ENCODE data around the gene MISP.
A peak's percentile ranks its signal among the peaks of the same experiment; 100 is the strongest.

MISP gene

GRCh38 chr19:752652-753517, 2.0 kb downstream of the MISP start:
- no peak overlapping the region for H3K4me3 Mint-ChIP-seq
- H3K4me1 Mint-ChIP-seq: no peaks in the 10 kb centered on the region
- no peaks in the 10 kb centered on the region for H3K27me3 Mint-ChIP-seq
- no peaks in the 10 kb centered on the region for H3K36me3 Mint-ChIP-seq
- H3K27ac Mint-ChIP-seq: no peak overlapping the region
- H3K9me3 Mint-ChIP-seq: no peaks in the 10 kb centered on the region

- Mint-ChIP-seq H3K27me3 (no peaks in the 10 kb centered on the region), H3K4me3 (no peak overlapping the region), H3K36me3 (no peaks in the 10 kb centered on the region), H3K27ac (no peak overlapping the region), H3K4me1 (no peaks in the 10 kb centered on the region), H3K9me3 (no peaks in the 10 kb centered on the region)
Measured at GRCh38 chr19:754530-754929, 3.6 kb downstream of the MISP start.

- H3K27ac Mint-ChIP-seq: no peak overlapping the region
- no peaks in the 10 kb centered on the region for H3K4me1 Mint-ChIP-seq
- no peaks in the 10 kb centered on the region for H3K36me3 Mint-ChIP-seq
- H3K27me3 Mint-ChIP-seq: no peaks in the 10 kb centered on the region
- no peaks in the 10 kb centered on the region for H3K9me3 Mint-ChIP-seq
- no peak overlapping the region for H3K4me3 Mint-ChIP-seq
Measured at GRCh38 chr19:755063-755462, 4.2 kb downstream of the MISP start.

GRCh38 chr19:756236-756635, 5.3 kb downstream of the MISP start:
- Mint-ChIP-seq H3K27me3 (no peaks in the 10 kb centered on the region), H3K9me3 (no peaks in the 10 kb centered on the region), H3K4me3 (no peak overlapping the region), H3K27ac (no peak overlapping the region), H3K36me3 (no peaks in the 10 kb centered on the region), H3K4me1 (no peaks in the 10 kb centered on the region)

- Mint-ChIP-seq H3K27ac (no peak overlapping the region), H3K36me3 (no peaks in the 10 kb centered on the region), H3K9me3 (no peaks in the 10 kb centered on the region), H3K27me3 (no peaks in the 10 kb centered on the region), H3K4me3 (no peak overlapping the region), H3K4me1 (no peaks in the 10 kb centered on the region)
Measured at GRCh38 chr19:756821-757688, 6.1 kb downstream of the MISP start.

GRCh38 chr19:757811-758668, 7.1 kb downstream of the MISP start:
- H3K27me3 Mint-ChIP-seq: no peaks in the 10 kb centered on the region
- H3K4me3 Mint-ChIP-seq: no peak overlapping the region
- no peaks in the 10 kb centered on the region for H3K4me1 Mint-ChIP-seq
- no peaks in the 10 kb centered on the region for H3K9me3 Mint-ChIP-seq
- H3K27ac Mint-ChIP-seq: no peak overlapping the region
- no peaks in the 10 kb centered on the region for H3K36me3 Mint-ChIP-seq

- Mint-ChIP-seq H3K4me3 (no peak overlapping the region), H3K27me3 (no peaks in the 10 kb centered on the region), H3K9me3 (no peaks in the 10 kb centered on the region), H3K27ac (no peak overlapping the region), H3K4me1 (no peaks in the 10 kb centered on the region), H3K36me3 (no peaks in the 10 kb centered on the region)
Measured at GRCh38 chr19:763181-763580, 12.3 kb downstream of the MISP start.

GRCh38 chr19:763869-764268, 13.0 kb downstream of the MISP start:
- Mint-ChIP-seq H3K4me1 (no peaks in the 10 kb centered on the region), H3K36me3 (no peaks in the 10 kb centered on the region), H3K4me3 (no peak overlapping the region), H3K27me3 (no peaks in the 10 kb centered on the region), H3K27ac (no peak overlapping the region), H3K9me3 (no peaks in the 10 kb centered on the region)

- H3K36me3 Mint-ChIP-seq: no peaks in the 10 kb centered on the region
- no peaks in the 10 kb centered on the region for H3K27me3 Mint-ChIP-seq
- no peaks in the 10 kb centered on the region for H3K9me3 Mint-ChIP-seq
- no peaks in the 10 kb centered on the region for H3K4me1 Mint-ChIP-seq
- H3K27ac Mint-ChIP-seq: no peak overlapping the region
- no peak overlapping the region for H3K4me3 Mint-ChIP-seq
Measured at GRCh38 chr19:764301-764700, 13.4 kb downstream of the MISP start.

GRCh38 chr19:765179-765738, 14.3 kb downstream of the MISP start:
- Mint-ChIP-seq H3K4me1 (peaks cover 1% of the 10 kb centered on the region), H3K27ac (no peak overlapping the region), H3K36me3 (no peaks in the 10 kb centered on the region), H3K9me3 (no peaks in the 10 kb centered on the region), H3K27me3 (peaks cover 1% of the 10 kb centered on the region), H3K4me3 (no peak overlapping the region)

- Mint-ChIP-seq H3K9me3 (no peaks in the 10 kb centered on the region), H3K27me3 (peaks cover 3% of the 10 kb centered on the region), H3K27ac (no peak overlapping the region), H3K36me3 (no peaks in the 10 kb centered on the region), H3K4me3 (no peak overlapping the region), H3K4me1 (peaks cover 4% of the 10 kb centered on the region)
Measured at GRCh38 chr19:768424-768823, 17.5 kb downstream of the MISP start.

GRCh38 chr19:769616-770015, 18.7 kb downstream of the MISP start:
- no peak overlapping the region for H3K27ac Mint-ChIP-seq
- H3K4me1 Mint-ChIP-seq: peaks cover 4% of the 10 kb centered on the region
- peaks cover 3% of the 10 kb centered on the region for H3K27me3 Mint-ChIP-seq
- no peaks in the 10 kb centered on the region for H3K36me3 Mint-ChIP-seq
- H3K4me3 Mint-ChIP-seq: no peak overlapping the region
- no peaks in the 10 kb centered on the region for H3K9me3 Mint-ChIP-seq

GRCh38 chr19:771332-771785, 20.4 kb downstream of the MISP start:
- Mint-ChIP-seq H3K36me3 (no peaks in the 10 kb centered on the region), H3K27me3 (peaks cover 3% of the 10 kb centered on the region), H3K27ac (no peak overlapping the region), H3K4me3 (no peak overlapping the region), H3K4me1 (peaks cover 4% of the 10 kb centered on the region), H3K9me3 (no peaks in the 10 kb centered on the region)

- Mint-ChIP-seq H3K27ac (peak overlapping the region; percentile 26), H3K9me3 (no peaks in the 10 kb centered on the region), H3K36me3 (no peaks in the 10 kb centered on the region), H3K4me1 (peaks cover 4% of the 10 kb centered on the region), H3K4me3 (no peak overlapping the region), H3K27me3 (peaks cover 3% of the 10 kb centered on the region)
Measured at GRCh38 chr19:772063-772462, 21.2 kb downstream of the MISP start.

Measured in activated naive CD4-positive, alpha-beta T cell treated with anti-CD3 and anti-CD28 coated beads, Interleukin-2, amount 50 U/mL, for 24 hours (primary cell).